GM20000 (cell line): ENCODE data around the gene TMEM213.

Experiments
- DNase-seq: peaks from one replicate; pipeline ENCODE4 v3.0.0; 2012; ENCODE audit warnings: low spot score
- CTCF ChIP-seq: IDR thresholded peaks from 2 replicates; pipeline ENCODE4 v1.5.1; 2012; ENCODE audit warnings: mild to moderate bottlenecking, control low read depth; ENCODE audit errors: extremely low read depth, missing control alignments

TMEM213 gene

GRCh38 chr7:138797715-138798320 is at the start of gene TMEM213, which contains the start of gene ATP6V0A4:
Gene TMEM213, plus strand, starts transcription at chr7:138797994. Its CDS starts 111 bp downstream, at chr7:138798105.
Gene ATP6V0A4, minus strand, starts transcription at chr7:138798196. Its CDS starts 26,949 bp downstream, at chr7:138771247.
- TF ChIP-seq CTCF, result no peak
- DNase-seq, result no peak

- no peak for TF ChIP-seq CTCF
Measured at GRCh38 chr7:138748666-138749065, 49.1 kb upstream of the TMEM213 start.

GRCh38 chr7:138749960-138750359 is 47.8 kb upstream of the TMEM213 start:
- TF ChIP-seq CTCF, result no peak
- DNase-seq, result no peak

More at GRCh38 chr7:138748666-138749065, 49.1 kb upstream of the TMEM213 start:
- DNase-seq, result no peak

GRCh38 chr7:138750473-138750872 is 47.3 kb upstream of the TMEM213 start:
- no peak for DNase-seq
- no peak for TF ChIP-seq CTCF

GRCh38 chr7:138750901-138751464 is 46.8 kb upstream of the TMEM213 start:
- TF ChIP-seq CTCF, result no peak
- DNase-seq, result no peak

GRCh38 chr7:138752518-138753149 is 45.2 kb upstream of the TMEM213 start:
- TF ChIP-seq CTCF, result no peak
- no peak for DNase-seq

- TF ChIP-seq CTCF, result no peak
- DNase-seq, result no peak
Measured at GRCh38 chr7:138753150-138753518, 44.7 kb upstream of the TMEM213 start.
